ENCODE data around the gene PRICKLE1.

Gene PRICKLE1

GRCh38 chr12:42498549-42499247, 90.8 kb downstream of the PRICKLE1 start:
- no peak for DNase-seq (ENCODE audit: insufficient read length, low spot score)
- no peak for FAIRE-seq

DNA sequence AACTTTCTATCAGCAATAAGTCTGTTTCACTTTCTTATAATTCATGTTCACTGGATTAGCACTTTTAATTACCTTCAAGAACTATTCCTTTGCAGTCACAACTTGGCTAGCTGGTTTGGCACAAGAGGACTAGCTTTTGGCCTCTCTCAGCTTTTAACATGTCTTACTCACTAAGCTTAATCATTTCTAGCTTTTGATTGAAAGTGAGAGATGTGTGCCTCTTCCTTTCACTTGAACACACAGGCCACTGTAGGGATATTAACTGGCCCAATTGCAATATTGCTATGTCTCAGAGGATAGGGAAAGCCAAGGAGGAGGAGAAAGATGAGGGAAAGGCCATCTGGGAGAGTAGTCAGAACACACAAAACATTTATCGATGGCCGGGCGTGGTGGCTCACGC, 92.7 kb downstream of the PRICKLE1 start:
- DNase-seq (ENCODE audit: insufficient read length, low spot score) (no peak), FAIRE-seq (no peak)

DNA sequence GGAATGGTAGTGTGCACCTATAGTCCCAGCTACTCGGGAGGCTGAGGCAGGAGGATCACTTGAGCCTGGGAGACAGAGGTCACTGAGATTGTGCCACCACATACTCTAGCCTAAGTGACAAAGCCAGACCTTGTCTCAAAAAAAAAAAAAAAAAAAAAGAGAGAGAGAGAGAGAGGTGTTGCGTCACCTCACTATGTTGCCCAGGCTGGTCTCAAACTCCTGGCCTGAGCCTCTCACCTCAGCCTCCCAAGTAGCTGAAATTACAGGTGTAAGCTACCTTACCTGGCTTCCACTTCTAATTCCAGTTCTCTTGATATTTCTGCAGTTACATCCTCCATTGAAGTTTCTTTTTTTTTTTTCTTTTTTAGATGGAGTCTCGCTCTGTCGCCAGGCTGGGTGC, 94.3 kb downstream of the PRICKLE1 start:
- DNase-seq (ENCODE audit: insufficient read length, low spot score) = no peak
- no peak for FAIRE-seq

DNA sequence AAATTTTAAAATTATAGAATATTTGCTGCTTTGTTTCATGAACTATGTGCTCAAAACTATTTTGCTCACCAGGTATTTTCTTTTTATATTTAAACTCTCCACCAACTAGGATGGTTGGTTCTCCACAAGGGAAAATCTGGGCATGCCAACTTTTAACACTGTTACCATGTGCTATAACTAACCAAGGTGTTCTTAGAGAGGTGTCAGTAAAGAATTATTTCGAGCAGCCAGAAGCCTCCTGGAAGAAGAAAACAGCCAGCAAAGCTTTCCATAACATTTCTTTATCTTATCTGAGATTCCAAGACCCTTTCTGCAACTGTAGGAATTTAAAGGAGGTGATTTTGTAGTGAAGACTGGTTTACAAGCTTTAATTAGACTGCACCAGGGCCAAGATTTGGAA, 97.3 kb downstream of the PRICKLE1 start:
- FAIRE-seq = no peak

DNA sequence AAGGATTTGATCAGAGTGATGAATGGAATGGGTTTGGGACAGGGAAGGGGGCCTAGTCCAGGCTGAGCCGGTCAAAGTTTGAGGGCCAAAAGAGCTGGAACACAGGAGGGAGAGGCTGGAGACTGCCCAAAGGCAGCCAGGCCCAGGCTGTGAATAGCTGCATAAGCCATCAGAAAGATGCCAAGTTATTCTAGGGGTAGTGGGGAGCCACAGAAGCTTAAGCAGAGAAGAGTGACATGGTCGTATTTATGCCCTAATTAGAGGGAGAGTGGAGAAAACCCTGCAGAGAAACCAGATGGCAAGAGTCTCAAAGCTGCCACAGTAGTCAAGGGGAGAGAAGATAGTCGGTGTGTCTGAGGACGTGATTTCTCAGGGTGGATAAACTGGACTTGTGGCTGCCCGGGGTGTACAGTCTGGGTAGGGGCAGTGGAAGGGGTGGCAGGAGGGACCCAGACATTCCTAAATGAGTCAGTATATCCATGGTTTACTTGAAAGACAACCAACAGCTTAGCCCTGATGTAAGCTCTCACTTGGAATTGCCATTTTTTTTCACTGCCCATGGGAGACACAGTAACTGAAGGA, 99.2 kb downstream of the PRICKLE1 start:
- FAIRE-seq = no peak
- no peak for DNase-seq (ENCODE audit: insufficient read length, low spot score)

More for the DNA sequence above, 97.3 kb downstream of the PRICKLE1 start:
- DNase-seq (ENCODE audit: insufficient read length, low spot score) = no peak

DNA sequence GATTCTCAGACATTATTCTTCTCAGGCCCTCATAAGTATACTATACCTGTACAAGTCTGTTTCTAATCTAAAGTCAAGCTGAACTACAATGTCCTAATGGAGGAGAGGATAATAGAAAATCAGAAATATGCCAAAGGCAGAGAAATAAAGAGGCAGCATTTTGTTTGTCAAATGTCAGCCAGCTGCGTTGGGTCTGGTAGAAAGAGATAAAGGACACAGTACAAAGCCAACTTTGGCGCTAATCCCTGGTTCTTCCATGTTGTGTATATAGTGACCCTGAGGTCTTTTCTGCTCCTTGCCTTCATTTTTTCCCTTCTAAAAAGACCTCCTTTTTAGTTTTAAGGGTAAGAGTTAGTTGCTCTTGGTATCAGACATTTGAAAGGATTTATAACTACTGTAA, 103.1 kb downstream of the PRICKLE1 start:
- DNase-seq (ENCODE audit: insufficient read length, low spot score) = no peak
- no peak for FAIRE-seq

DNA sequence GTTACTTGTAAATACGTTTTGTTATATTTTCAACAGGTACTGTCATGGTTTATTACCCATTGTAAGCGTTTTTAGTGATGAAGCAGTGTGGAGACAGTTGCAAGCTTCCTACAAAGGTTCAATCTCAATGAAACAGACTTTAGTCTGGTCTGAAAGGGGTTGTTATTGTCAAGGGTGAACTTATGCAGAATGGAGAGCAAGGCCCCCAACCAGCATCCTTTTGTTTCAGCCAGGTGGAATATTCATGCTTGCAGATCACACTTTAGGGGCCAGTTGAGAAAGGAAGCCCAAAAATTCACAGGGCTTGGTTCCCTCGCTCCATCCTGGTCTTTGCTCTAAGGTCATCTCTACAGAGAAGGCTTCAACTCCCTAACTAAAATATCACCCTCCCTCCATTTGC, 103.7 kb downstream of the PRICKLE1 start:
- FAIRE-seq (no peak), DNase-seq (ENCODE audit: insufficient read length, low spot score) (no peak)

DNA sequence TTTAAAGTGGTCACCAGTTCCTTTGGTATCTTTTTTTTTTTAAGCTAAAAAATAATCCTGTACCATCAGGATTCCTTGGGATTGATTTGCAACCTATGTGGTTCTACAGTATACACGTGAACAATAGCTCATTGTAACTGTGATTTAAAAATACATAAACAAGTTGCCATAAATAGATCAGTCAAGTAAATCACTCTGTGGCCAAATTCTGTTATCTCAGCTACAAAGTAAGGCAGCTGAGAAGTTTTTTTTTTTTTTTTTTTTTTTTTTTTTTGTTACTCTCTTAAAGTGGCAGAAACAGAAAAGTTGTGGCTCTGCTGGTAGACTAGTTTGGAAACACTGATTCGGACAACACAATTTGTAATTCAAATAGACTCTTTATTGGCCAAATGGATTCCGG, 104.5 kb downstream of the PRICKLE1 start:
- DNase-seq (ENCODE audit: insufficient read length, low spot score) = no peak
- FAIRE-seq = no peak

DNA sequence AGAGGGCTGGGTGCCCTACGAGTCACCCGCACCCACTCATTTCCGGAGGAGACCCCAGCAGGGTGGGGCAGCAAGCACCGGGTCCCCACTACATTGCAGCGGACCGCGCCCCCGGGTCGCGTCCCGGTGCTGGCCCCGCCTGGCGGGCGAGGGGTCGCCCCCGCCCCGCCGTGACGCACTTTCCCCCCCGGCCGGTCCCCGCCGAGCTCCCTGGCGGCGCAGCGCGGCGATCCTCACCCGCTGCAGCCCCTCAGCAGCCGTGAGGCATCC, 106.1 kb downstream of the PRICKLE1 start:
- DNase-seq (ENCODE audit: insufficient read length, low spot score) = peak; percentile 45
- no peak for FAIRE-seq

DNA sequence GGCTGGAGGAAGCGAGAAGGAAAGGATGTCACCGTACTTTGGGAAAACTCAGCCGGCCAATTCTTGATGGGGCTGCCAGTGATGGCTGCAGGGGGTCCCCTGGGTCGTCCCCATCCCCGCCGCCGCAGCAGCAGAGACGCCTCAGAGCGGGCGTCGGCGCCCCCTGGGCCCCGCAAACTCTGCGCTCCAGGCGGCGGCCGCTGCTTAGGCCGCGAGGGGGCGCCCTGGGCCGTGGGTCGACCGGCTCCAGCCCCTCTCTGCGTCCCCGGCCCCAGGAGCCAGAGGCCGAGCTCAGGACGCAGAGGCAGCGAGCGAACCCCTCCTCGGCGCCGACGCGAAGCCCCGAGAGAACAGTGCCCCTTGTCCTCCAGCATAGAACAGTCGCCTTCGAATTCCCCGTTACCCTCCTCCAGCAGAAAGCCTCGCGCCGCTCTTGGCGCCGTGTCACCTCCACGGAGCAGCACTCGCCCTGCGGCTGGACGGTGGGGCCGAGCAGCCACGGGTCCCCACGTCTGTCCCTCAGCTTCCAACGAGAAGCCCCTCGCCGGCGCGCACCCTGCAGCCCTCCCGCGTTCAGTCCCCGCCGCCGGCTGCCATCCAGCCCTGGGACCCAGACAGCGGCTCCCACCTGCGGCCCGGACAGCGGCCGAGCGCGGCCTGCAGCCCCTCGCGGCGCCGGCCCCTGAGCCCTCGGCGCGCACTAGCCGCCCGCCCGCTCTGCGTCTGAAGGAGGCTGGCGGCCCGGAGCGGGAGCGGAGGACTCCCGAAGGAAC, 106.6 kb downstream of the PRICKLE1 start:
- FAIRE-seq (no peak), DNase-seq (ENCODE audit: insufficient read length, low spot score) (peak; percentile 74)

DNA sequence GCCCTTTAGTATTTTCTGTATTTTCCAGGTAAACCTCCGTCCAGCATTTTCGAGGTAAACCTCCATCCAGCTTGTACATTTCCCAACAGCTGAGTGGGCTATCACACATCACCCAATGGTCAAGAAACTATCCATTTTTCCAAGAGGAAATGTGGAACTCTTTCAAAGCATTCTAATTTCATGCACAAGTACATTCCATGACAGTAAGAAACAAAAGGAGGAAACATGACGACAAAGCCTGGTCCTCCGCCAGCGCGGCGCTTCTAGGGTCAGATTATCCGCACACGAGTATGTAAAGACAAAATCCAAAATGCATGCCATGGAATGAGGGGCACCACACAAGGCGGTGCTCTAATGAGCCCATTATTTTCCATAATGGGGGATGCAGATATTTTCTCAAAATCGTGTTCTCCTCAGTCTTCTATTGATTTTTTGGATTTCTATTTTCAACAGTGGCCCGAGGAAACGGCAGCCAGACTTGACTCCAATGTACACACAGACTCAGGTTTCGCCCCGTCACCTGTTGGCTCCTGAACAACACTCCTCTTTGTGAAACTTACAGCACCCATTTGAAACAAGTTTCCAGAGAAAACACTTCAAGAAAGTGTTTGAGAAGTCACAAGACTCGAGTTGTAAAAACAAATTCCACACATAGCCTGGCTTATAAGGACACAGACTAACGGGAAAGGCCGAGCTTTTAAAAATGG, 107.4 kb downstream of the PRICKLE1 start:
- FAIRE-seq = no peak
- no peak for DNase-seq (ENCODE audit: insufficient read length, low spot score)

DNA sequence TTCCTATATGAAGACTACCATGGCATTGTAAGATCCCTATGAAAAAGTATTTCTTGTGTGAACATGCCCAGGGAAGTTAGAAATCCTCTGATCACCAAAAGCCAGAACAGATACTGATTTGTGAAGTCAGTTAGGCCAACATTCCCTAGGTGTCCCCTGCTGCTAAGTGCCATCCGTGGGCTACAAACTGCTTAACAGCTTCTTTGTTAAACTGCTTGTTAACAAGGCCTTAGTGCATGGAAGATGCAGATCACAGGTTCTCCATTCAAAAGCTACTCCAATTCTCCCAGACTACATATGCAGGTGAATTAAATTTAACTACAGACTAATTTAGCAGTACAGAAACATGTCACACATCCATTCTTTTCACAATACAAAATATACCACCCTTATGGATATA, 108.2 kb downstream of the PRICKLE1 start:
- no peak for FAIRE-seq
- DNase-seq (ENCODE audit: insufficient read length, low spot score) = no peak

GRCh38 chr12:42477941-42478340, 111.6 kb downstream of the PRICKLE1 start:
- DNase-seq (ENCODE audit: insufficient read length, low spot score) (no peak), FAIRE-seq (no peak)

- DNase-seq (ENCODE audit: insufficient read length, low spot score) = no peak
- peak; percentile 23 for FAIRE-seq
Measured at GRCh38 chr12:42475106-42475505, 114.4 kb downstream of the PRICKLE1 start.

DNA sequence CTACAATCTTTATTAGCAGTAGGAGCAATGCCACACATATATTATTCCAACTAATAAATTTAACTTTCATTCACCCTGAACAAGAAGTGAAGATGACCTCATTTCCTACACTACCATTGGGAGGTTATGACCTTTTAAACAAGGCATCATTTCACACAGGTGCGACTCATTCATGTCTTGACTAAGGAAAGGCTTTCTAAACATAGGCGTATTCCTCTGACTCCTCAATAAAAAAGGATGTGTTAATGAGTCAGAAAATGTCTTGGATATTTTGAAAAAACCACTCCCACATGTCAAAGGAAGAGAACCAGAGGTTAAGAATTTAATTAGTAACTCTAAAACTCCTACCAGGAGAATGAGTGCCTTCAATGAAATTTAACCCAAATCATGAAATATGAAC, 115.2 kb downstream of the PRICKLE1 start:
- FAIRE-seq (no peak), DNase-seq (ENCODE audit: insufficient read length, low spot score) (peak; percentile 33)

DNA sequence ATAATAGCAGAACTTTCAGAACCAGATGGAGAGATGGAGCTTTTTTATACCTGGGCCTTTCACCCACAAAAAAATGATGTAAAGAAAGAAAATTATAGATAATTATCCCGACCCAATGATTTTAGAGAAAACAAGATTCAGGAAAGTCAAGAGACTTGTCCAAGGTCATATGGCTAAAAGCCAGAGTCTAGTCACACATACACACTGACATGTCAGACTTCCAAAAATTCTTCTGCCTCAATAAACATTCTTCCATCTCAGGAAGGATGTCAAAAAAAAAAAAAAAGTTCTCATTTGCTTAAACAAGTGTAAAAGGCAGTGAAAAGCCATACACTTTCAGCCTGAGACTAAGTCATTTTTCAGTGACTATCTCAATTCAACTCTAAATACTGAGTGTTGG, 116.0 kb downstream of the PRICKLE1 start:
- FAIRE-seq (no peak), DNase-seq (ENCODE audit: insufficient read length, low spot score) (no peak)

GRCh38 chr12:42473130-42473529, 116.4 kb downstream of the PRICKLE1 start:
- DNase-seq (ENCODE audit: insufficient read length, low spot score) (no peak), FAIRE-seq (no peak)

DNA sequence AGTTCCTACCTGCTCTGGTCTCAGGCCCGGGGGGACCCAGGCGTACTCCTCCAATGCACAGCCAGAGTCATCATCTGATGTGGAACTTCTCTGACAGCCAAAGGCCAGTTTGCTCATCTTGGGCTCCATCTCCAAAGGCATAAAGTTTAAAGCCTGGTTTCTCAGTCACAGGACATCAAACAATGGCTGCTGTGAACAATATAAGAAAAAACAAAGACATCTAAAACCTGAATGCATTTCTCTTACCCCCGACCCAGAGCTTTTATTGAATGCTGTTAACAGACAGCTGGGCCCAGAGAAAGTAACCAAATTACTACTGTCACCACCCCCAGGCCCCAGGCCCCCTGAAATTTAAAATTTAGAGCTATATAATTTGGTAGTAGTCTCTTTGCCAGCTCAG, 117.2 kb downstream of the PRICKLE1 start:
- FAIRE-seq (no peak), DNase-seq (ENCODE audit: insufficient read length, low spot score) (no peak)

DNA sequence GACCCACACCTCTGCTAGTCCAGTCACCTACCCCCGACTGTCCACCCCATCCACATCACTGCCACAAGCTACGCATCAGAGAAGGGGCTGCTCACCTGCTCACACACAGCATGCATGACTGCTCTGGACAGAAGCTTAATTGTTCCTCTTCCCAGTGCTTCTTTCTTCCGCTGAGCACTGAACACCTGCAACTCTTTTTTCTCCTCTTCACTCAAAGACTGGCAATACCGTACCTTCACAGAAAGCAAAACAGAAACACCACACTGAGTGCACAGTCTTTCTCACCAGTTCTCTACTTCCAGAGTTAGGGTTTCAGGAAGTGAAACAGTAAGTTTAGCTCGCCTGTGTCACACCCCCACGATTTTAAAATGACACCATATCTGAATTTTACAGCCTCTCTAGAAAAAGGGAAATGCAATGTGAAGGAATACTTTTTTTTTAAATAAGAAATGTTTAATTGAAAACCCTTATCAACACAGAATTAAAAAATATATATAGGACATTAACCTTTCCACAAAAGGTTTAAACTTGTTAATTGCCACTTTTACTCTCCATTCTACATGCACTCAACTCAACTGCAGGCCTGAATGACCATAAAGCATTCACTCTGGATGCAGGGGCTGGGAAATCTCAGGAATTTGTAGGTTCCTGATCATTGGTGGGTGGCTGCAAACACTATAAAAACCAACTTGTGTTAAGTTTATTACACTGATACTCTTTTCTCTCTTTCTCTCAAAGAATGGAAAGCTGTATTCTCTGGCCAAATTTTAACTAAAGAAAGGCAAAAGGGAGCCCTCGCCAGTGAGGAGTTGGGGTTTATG, 120.0 kb downstream of the PRICKLE1 start:
- FAIRE-seq (no peak), DNase-seq (ENCODE audit: insufficient read length, low spot score) (no peak)

GRCh38 chr12:42468921-42469320, 120.6 kb downstream of the PRICKLE1 start:
- DNase-seq (ENCODE audit: insufficient read length, low spot score) (no peak), FAIRE-seq (no peak)

- FAIRE-seq (no peak), DNase-seq (ENCODE audit: insufficient read length, low spot score) (no peak)
Measured at GRCh38 chr12:42468341-42468821, 121.2 kb downstream of the PRICKLE1 start.

All from HTR-8/SVneo (cell line).